Adrenal gland (tissue), 12 donors: ENCODE results near the gene ABRACL. TPM values are rescaled to one million over a fixed set of nuclear protein-coding genes. Genes with fewer than 3 reads are reported as not detected.
A peak's percentile ranks its signal among the peaks of the same experiment; 100 is the strongest.
"Not testable (repeated sequence)": the region's sequence is repeated elsewhere in the genome, so short reads cannot be mapped to it uniquely, and the experiment has no call there.

Experiments
- DNase-seq, 7 donors: peaks; one replicate each; pipeline ENCODE4 v3.0.0-alpha.2; 2019 to 2020
- H3K27ac ChIP-seq, 5 donors: fragments of 200-600 bp; sonication (generic) in 4 of 5; 1 replicate in 3 of 5; 2 replicates in 2 of 5; pipeline versions ENCODE4 v1.5.1 to v1.8.0; 2016 to 2020; ENCODE audit warnings: mild to moderate bottlenecking in 1 of 5
- H3K27me3 ChIP-seq: fragments of 200-600 bp; 2 replicates; pipeline ENCODE4 v1.8.0; 2021
- H3K36me3 ChIP-seq, 2 donors: fragments of 200-600 bp; replicated peaks in 1 of 2; 1 replicate in 1 of 2; 2 replicates in 1 of 2; pipeline versions ENCODE4 v1.5.1 to v1.8.0; 2018 to 2022
- H3K4me1 ChIP-seq, 2 donors: fragments of 200-600 bp; replicated peaks in 1 of 2; 1 replicate in 1 of 2; 2 replicates in 1 of 2; pipeline versions ENCODE4 v1.5.1 to v1.8.0; 2018 to 2021
- H3K4me3 ChIP-seq, 4 donors: fragments of 200-600 bp; sonication (generic) in 3 of 4; one replicate each; pipeline ENCODE4 v1.5.1; 2016 to 2018
- H3K9me3 ChIP-seq, 3 donors: fragments of 200-600 bp; sonication (generic) in 1 of 3; replicated peaks in 1 of 3; 1 replicate in 2 of 3; 2 replicates in 1 of 3; pipeline versions ENCODE4 v1.5.1 to v1.8.0; 2016 to 2021
- POLR2A ChIP-seq, 2 donors: fragments of 450-650 bp; IDR thresholded peaks; one replicate each; pipeline ENCODE4 v1.6.1; 2017; ENCODE audit warnings: antibody characterized with exemption in 2 of 2, mild to moderate bottlenecking in 2 of 2, moderate library complexity in 1 of 2
- whole genome bisulfite sequencing, 4 donors: extraction: QIAGEN DNeasy Blood & Tissue Kit in 2 of 4; methylation state at CpG; one replicate each; pipeline versions ENCODE4 v1.1.5 to v1.1.7; 2013 to 2017; 5-methylcytosine and 5-hydroxymethylcytosine counted together
- intact Hi-C, 2 donors: fragments of 100-400 bp; cut with DNase I; formaldehyde crosslinking; loops; one replicate each; pipeline versions ENCODE4 v1.14.1 to v1.15.0; 2022 to 2023
- polyA plus RNA-seq, 3 donors: library from polyadenylated mRNA; stranded (reverse); fragments of 200-250 nt in 2 of 3; fragments of 350-450 nt in 1 of 3; fragmentation: Illumina TruSeq in 1 of 3; extraction: RNeasy Lipid Tissue Mini Kit (QIAGEN cat#74804) in 1 of 3; gene quantifications; one replicate each; pipeline ENCODE4 v1.2.3, GENCODE V29; 2013 to 2014
- total RNA-seq, 9 donors: library from RNA; depleted of rRNA in 4 of 9; stranded (reverse); fragments of >200 nt in 4 of 9; fragments of 120-200 nt in 1 of 9; fragmentation: NEBNext Ultra II Directional in 1 of 9; extraction: Animal tissue kit (Norgen Biotek cat#: 25700) in 1 of 9; gene quantifications; one replicate each; pipeline versions ENCODE4 v1.1.0 to v1.2.4, GENCODE V29; 2013 to 2023
- TF ChIP-seq, protein P1 (sequence below), 6 experiments: fragments of 450-650 bp in 4 of 6; fragments of 200-600 bp in 2 of 6; sonication (generic) in 1 of 6; IDR thresholded peaks; 1 replicate in 5 of 6; 2 replicates in 1 of 6; pipeline versions ENCODE4 v1.5.1 to v1.8.0; 2016 to 2021; ENCODE audit warnings: antibody characterized with exemption in 6 of 6, mild to moderate bottlenecking in 2 of 6, moderate library complexity in 1 of 6
- donor health status: healthy with polysubstance abuse.
- donor health status: Bipolar disorder and iron deficiency.
- donor health status: DM: yes; HTN: yes; CAD: no.
- donor health status: DM: no; HTN: no; CAD: no.
- donor health status: DM: no; HTN: no; CAD: no.
- donor health status: DM: yes; HTN: yes; CAD: no.

The ABRACL gene
- total and polyA plus RNA-seq, 12 donors: 4.8 to 14.7 (median 9.3) TPM

DNA sequence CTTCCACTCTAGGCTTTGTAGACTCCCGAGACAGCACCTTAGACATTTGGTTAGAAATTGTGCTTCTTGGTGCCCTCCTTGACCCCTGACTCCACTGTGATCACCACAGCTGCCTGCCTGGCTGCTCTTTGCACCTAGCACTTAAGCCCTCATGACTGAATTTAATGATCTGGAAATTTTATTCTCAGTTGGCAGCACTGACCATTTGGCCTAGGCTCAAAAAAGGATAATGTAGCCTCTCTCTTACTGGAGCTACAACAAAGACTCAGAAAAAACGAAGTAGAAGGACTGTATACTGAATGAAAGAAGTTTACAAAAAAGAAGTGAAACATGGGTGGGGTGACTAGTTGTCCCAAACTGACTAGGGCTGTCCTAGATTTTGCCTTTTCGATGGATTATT is 11.3 kb upstream of the ABRACL start:
- Histone ChIP-seq H3K9me3 (no peaks in the 10 kb centered on the region), H3K4me3 (no peak overlapping the region), H3K4me1 (peaks cover 0 to 5% of the 10 kb centered on the region in 2 donors), H3K36me3 (no peaks in the 10 kb centered on the region), H3K27me3 (peaks cover 4% of the 10 kb centered on the region), H3K27ac (no peak overlapping the region)
- intact Hi-C loops: no loop called here
- WGBS, 4 donors: 52 to 61% (median 56%) methylated on average over 3 of the region's 3 CpGs
- no peak for DNase-seq
- no peak for TF ChIP-seq POLR2A (IDR thresholded peaks at IDR 0.05)
- TF ChIP-seq, protein P1, sequence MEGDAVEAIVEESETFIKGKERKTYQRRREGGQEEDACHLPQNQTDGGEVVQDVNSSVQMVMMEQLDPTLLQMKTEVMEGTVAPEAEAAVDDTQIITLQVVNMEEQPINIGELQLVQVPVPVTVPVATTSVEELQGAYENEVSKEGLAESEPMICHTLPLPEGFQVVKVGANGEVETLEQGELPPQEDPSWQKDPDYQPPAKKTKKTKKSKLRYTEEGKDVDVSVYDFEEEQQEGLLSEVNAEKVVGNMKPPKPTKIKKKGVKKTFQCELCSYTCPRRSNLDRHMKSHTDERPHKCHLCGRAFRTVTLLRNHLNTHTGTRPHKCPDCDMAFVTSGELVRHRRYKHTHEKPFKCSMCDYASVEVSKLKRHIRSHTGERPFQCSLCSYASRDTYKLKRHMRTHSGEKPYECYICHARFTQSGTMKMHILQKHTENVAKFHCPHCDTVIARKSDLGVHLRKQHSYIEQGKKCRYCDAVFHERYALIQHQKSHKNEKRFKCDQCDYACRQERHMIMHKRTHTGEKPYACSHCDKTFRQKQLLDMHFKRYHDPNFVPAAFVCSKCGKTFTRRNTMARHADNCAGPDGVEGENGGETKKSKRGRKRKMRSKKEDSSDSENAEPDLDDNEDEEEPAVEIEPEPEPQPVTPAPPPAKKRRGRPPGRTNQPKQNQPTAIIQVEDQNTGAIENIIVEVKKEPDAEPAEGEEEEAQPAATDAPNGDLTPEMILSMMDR (IDR thresholded peaks at IDR 0.05): no peak

DNA sequence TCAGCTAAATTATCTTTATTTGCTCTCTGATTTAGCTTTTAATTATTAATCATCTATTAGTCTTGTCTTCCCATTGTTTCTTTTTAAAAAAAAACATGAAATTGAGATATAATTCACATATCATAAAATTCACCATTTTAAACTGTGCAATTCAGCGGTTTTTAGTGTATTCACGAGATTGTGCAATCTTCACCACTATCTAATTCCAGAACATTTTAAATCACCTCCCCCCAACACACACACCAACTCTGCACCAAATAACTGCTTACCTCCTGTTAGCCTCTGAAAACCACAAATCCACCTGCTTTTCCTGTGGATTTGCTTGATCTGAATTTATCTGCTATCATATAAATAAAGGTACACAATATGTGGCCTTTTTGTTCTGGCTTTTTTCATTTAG is 8.8 kb upstream of the ABRACL start:
- 86 to 97% (median 93%) methylated on average over 2 of the region's 2 CpGs for WGBS, 4 donors
- Histone ChIP-seq H3K4me3 (no peak overlapping the region), H3K36me3 (no peaks in the 10 kb centered on the region), H3K9me3 (no peaks in the 10 kb centered on the region), H3K4me1 (peaks cover 0 to 5% of the 10 kb centered on the region in 2 donors), H3K27ac (no peak overlapping the region), H3K27me3 (no peaks in the 10 kb centered on the region)
- intact Hi-C loops: no loop called here
- TF ChIP-seq, protein P1 (IDR thresholded peaks at IDR 0.05): no peak
- no peak for TF ChIP-seq POLR2A (IDR thresholded peaks at IDR 0.05)
- no peak for DNase-seq

DNA sequence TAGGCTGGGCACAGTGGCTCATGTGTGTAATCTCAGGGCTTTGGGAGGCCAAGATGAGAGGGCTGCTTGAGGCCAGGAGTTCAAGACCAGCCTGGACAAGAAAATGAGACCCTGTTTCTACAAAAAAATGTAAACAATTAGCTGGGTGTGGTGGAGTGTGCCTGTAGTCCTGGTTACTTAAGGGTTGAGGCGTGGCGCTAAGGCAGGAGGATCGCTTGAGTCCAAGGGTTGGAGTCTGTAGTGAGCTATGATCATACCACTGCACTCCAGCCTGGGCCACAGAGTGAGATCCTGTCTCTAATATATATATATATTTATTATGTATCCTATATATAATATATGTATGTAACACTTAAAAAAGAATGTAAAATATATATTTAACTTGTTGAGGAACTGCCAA is 7.9 kb upstream of the ABRACL start:
- no peak for DNase-seq
- Histone ChIP-seq H3K4me3 (no peak overlapping the region), H3K27ac (no peak overlapping the region), H3K36me3 (no peaks in the 10 kb centered on the region), H3K27me3 (no peaks in the 10 kb centered on the region), H3K4me1 (peaks cover 0 to 5% of the 10 kb centered on the region in 2 donors), H3K9me3 (no peaks in the 10 kb centered on the region)
- TF ChIP-seq, protein P1 (IDR thresholded peaks at IDR 0.05): no peak
- no peak for TF ChIP-seq POLR2A (IDR thresholded peaks at IDR 0.05)
- 94 to 98% (median 96%) methylated on average over 3 of the region's 3 CpGs for WGBS, 4 donors
- intact Hi-C loops: no loop called here

DNA sequence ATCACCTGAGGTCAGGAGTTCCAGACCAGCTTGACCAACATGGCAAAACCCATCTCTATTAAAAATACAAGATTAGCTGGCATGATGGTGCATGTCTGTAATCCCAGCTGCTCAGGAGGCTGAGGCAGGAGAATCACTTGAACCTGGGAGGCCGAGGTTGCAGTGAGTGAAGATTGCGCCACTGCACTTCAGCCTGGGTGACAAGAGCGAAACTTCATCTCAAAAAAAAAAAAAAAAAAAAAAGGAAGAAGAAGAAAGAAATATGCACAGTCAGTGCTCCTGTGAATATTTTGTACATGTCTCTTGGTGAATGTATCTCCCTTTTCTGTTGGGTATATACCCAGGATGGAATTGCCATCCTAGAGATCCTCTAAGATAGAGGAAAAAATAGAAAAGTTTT is 3.1 kb upstream of the ABRACL start:
- peaks cover 0 to 15% of the 10 kb centered on the region in 2 donors for H3K4me1 ChIP-seq
- intact Hi-C loops, H3K9me3 ChIP-seq, H3K27me3 ChIP-seq, DNase-seq, H3K4me3 ChIP-seq, H3K36me3 ChIP-seq, H3K27ac ChIP-seq: not testable (repeated sequence)
- WGBS, 4 donors: 69 to 86% (median 78%) methylated on average over 3 of the region's 3 CpGs

DNA sequence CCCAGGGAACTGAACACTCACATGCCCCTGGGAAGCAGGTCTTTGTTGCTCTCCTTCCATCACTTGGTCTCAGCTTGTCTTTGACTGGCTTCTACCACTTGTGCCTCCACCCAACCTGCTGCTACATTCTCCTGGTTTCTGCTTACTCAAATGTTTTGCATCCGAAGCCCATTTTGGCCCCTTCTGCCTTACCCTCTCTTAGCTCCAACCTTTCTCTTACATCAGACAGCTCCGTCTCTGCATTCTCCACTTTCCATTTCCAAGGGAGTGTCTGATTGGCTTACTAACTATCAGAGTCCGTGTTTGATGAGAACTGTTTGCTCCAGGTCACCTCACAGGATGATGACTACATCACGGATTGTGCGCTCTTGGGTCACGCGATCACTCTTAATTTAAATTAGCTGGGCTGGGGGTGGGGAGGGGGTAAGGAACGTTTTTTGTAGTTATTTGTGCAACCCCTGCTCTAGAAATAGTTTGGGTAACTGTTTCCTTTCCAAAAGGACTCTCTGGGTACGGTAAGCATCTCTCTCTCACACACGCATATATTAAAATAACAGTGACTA is 844 bp upstream of the ABRACL start:
- no peak for DNase-seq
- Histone ChIP-seq H3K36me3 (no peaks in the 10 kb centered on the region), H3K27me3 (no peaks in the 10 kb centered on the region), H3K4me3 (peak overlapping the region in 1 of 4 donors; percentile 96), H3K9me3 (no peaks in the 10 kb centered on the region), H3K27ac (no peak overlapping the region), H3K4me1 (peaks cover 0 to 15% of the 10 kb centered on the region in 2 donors)
- intact Hi-C loops: no loop called here
- WGBS, 4 donors: 33 to 53% (median 39%) methylated on average over 10 of the region's 10 CpGs
- TF ChIP-seq POLR2A (IDR thresholded peaks at IDR 0.05): no peak
- TF ChIP-seq, protein P1 (IDR thresholded peaks at IDR 0.05): no peak
